Coronary artery (tissue), 2 donors: ENCODE results near the gene LGALS14.

Source experiments
- DNase-seq: peaks from one replicate; pipeline ENCODE4 v3.0.0-alpha.2; 2017; ENCODE audit warnings: low spot score
- H3K27ac ChIP-seq, 2 donors: fragments of 200-600 bp; sonication (generic); one replicate each; pipeline ENCODE4 v1.5.1; 2016 to 2019
- H3K4me3 ChIP-seq: fragments of 200-600 bp; sonication (generic); 2 replicates; pipeline ENCODE4 v1.5.1; 2016; ENCODE audit warnings: mild to moderate bottlenecking, moderate library complexity
- CTCF ChIP-seq: fragments of 200-600 bp; sonication (generic); IDR thresholded peaks from one replicate; pipeline ENCODE4 v1.5.1; 2019; ENCODE audit warnings: antibody characterized with exemption

LGALS14 gene

GRCh38 chr19:39745643-39746042, 41.4 kb downstream of the LGALS14 start:
- DNase-seq, result no peak

GRCh38 chr19:39746836-39747529, 42.7 kb downstream of the LGALS14 start:
- Histone ChIP-seq H3K4me3 (no peak overlapping the region), H3K27ac (no peak overlapping the region)
- DNase-seq, result no peak
- TF ChIP-seq CTCF, result no peak

More at GRCh38 chr19:39745643-39746042, 41.4 kb downstream of the LGALS14 start:
- Histone ChIP-seq H3K4me3 (no peak overlapping the region), H3K27ac (no peak overlapping the region)
- no peak for TF ChIP-seq CTCF

DNA sequence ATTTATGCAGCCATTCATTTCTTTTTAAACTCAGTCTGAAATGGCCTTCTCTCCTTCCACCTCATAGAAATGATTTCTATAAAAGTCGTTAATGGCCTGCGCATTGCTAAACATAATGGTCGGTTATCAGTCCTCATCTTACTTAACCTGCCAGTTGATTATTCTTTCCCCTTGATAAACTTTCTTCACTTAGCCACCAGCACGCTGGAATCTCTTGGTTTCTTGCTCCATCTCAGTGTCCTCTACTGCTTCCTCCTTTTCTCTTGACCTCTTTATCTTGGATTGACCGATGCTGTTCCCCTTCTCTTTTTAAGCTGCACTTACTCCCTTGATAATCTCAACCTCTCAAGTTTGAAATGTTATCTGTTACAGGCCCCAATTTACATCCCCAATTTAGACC, 45.7 kb downstream of the LGALS14 start:
- no peak overlapping the region for H3K4me3 ChIP-seq
- TF ChIP-seq CTCF, result no peak
- no peak overlapping the region for H3K27ac ChIP-seq
- no peak for DNase-seq

- DNase-seq, result no peak
- no peak for TF ChIP-seq CTCF
- H3K27ac ChIP-seq, result no peak overlapping the region
- no peak overlapping the region for H3K4me3 ChIP-seq
These were observed 48.1 kb downstream of the LGALS14 start for GRCh38 chr19:39752390-39752789.

GRCh38 chr19:39752795-39753194, 48.5 kb downstream of the LGALS14 start:
- TF ChIP-seq CTCF, result no peak
- DNase-seq, result no peak
- H3K27ac ChIP-seq, result no peak overlapping the region
- H3K4me3 ChIP-seq, result no peak overlapping the region

- Histone ChIP-seq H3K27ac (no peak overlapping the region), H3K4me3 (no peak overlapping the region)
- no peak for TF ChIP-seq CTCF
- DNase-seq, result no peak
These were observed 50.3 kb downstream of the LGALS14 start for GRCh38 chr19:39754544-39754943.

- DNase-seq, result no peak
- no peak overlapping the region for H3K4me3 ChIP-seq
- TF ChIP-seq CTCF, result no peak
- H3K27ac ChIP-seq, result no peak overlapping the region
These were observed 50.7 kb downstream of the LGALS14 start for GRCh38 chr19:39754971-39755370.
